HG02623 (cell line): ENCODE measurements around the gene RABGAP1L.
"Not testable (repeated sequence)": the region's sequence is repeated elsewhere in the genome, so short reads cannot be mapped to it uniquely, and the experiment has no call there.

Experiments used
- ATAC-seq: cut with Tn5 transposase; IDR thresholded peaks from one replicate; pipeline ENCODE4 v1.9.1; 2021; ENCODE audit warnings: moderate library complexity; ENCODE audit not compliant: unreplicated experiment

The RABGAP1L gene

DNA sequence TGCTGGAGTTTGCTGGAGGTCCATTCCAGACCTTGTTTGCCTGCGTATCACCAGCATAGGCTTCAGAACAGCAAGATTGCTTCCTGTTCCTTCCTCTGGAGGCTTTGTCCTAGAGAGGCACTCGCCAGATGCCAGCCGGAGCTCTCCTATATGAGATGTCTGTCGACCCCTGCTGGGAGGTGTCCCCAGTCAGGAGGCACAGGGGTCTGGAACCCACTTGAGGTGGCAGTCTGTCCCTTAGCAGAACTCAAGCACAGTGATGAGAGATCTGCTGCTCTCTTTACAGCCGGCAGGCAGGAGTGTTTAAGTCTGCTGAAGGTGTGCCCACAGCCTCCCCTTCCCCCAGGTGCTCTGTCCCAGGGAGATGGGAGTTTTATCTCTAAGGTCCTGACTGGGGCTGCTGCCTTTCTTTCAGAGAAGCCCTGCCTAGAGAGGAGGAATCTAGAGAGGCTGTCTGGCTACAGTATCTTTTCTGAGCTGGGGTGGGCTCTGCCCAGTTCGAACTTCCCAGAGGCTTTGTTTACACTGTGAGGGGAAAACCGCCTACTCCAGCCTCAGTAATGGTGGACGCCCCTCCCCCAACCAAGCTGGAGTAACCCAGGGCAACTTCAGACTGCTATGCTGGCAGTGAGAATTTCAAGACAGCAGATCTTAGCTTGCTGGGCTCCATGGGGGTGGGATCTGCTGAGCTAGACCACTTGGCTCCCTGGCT, 493.4 kb downstream of the RABGAP1L start:
- no peak for ATAC-seq

DNA sequence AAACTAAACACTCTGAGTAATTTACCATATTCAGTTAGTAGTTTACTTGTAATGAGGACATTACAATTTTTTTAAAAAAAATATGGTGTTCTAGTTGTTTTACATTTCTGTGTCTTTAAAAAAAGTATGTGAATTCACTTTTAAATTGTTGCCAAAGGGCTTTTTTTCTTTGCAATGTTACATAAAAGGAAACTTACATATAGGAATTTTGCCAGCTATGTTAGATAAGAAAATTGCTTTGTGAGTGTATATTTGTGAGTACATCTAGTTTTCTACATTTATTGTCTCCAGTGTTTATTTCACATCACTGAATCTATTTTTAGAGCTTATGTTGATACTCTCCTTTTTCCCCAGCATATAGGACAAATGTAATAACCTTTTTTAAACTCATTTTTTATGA, 495.2 kb downstream of the RABGAP1L start:
- no peak for ATAC-seq

DNA sequence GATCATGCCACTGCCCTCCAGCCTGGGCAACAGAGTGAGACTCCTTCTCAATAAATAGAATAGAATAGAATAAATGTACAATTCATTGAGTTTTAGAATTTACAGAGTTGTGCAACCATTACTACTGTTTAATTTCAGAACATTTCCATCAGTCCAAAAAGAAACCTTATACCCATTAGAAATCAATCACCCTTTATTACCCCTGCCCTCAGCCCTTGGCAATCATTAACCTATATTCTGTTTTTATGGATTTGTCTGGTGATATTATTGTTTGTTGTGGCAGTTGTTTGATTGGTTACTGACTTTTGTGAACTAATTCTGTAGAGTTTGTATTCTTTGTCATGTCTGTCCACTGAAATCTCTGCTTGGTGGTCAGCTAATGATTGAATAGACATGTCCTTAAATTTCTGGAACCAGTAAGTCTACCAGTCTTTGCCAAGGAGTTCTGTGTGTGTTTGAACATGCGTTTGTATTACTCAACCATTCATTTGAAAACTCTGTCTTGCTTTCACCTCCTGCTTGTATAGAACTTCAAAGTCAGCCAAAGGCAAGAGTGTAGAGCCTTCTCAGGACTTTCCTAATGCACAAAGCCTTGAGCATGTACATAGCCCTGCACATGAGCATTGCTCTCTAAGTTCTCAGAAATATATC, 497.2 kb downstream of the RABGAP1L start:
- ATAC-seq, result no peak

DNA sequence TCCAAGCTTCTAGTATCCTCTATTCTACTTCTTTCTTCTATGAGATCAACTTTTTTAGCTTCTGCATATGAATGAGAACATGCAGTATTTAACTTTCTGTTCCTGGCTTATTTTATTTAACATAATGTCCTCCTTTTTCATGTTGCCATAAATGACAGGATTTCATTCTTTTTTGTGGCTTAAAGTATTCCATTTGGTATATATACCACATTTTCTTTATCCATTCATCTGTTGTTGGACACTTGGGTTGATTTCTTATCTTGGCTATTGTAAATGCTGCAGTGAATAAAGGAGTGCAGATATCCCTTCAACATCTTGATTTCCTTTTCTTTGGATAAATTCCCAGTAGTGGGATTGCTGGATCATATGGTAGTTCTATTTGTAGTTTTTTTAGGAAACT, 498.1 kb downstream of the RABGAP1L start:
- ATAC-seq, result no peak

DNA sequence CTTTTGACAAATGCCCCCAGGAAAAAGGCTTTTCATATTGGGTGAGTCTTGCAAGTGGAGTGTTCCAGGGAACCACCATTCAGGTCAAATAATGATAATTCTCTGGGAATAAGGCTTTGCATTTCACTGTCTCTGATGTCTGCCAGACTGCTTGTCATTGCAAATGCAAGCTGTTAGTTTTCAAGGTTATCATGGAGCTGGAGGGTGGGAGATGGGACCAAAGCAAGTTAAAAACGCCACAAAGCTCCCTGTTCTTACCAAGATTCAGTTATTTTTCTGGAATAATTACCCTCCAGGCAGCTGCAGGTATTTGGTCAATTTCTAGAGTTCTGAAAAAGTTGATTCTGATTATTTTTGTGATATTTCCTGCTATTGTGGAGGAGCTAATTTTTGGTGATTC, 498.6 kb downstream of the RABGAP1L start:
- ATAC-seq, result no peak

DNA sequence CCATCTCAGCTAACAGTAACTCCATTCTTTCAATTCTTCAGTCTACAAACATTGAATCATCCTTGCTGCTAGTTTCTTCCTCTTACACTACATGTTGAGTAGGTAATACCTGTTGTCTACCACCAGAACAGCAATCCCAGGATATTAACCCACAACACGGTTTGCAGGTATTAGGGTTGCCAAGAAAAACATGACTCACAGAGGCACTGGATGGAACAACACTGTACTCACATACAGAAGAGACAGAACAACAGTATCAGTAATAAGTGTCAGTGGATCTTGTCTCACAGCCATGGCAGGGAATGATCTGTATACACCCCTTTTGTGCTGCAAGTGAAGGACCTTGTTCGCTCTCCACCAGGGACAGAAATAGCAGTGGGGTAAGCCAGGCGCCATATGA, 500.5 kb downstream of the RABGAP1L start:
- no peak for ATAC-seq

DNA sequence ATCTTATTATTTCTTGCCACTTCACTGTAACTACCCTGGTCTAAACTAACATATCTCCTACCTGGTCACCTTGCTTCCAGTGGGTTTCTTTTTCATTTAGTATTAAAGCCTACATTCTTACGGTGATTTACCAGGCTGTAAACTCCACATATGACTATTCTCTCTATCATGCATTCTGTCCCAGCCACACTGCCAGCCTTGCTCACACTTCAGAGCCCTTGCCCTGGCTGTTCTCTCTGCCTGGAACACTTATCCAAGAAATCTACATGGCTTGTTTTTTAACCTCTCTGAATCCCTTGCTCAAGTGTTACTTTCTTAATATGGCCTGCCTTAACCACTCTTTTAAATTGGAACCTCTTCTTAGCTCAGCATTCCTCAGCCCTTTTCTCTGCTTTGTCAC, 501.2 kb downstream of the RABGAP1L start:
- ATAC-seq, result no peak

DNA sequence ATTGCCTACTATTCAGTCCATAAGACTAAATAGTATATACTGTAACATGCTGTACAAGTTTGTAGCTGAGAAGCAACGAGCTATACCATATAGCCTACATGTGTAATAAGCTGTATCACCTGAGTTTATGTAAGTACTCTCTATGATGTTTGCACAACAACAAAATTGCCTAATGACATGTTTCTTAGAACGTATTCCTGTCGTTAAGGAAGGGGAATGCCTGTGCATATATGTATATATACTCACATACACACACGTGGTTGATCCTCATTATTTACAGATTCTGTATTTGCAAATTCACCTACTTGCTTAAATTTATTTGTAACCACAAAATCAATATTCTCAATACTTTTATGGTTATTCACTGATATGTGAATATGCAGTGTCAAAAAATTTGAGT, 504.0 kb downstream of the RABGAP1L start:
- no peak for ATAC-seq

DNA sequence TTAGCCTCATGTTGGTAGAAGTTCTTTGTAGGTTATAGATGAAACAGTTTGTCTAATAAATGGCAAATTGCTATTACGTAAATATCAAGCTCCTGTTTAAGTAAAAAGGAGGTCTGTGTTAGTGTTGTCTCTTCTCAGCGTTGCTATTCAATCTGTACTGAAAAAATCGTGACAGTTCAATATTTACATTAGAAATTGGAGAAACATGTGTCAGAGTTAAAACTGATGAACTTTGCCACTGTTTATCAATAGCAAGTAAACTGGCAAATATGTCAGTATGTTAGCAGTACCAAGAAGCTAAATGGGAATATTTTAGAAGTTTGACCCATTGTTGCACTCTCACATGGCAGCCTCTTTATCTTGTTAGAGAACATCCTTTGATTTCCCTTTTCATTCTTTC, 506.9 kb downstream of the RABGAP1L start:
- ATAC-seq, result no peak

DNA sequence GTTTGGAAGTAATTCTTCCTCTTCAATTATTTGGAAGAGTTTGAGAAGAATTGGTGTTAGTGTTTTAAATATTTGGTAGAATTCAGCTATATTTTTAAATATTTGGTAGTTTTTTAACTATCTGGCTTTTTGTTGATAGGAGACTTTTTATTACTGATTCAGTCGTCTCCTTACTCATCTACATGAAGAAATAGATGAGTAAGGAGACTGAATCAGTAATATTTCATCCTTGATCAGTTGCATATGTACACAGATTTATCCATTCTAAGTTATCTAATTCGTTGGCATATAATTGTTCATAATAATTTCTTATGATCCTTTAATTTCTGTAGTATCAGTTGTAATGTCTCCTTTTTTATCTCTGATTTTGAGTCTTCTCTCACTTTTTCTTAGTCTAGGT, 512.5 kb downstream of the RABGAP1L start:
- ATAC-seq, result no peak

DNA sequence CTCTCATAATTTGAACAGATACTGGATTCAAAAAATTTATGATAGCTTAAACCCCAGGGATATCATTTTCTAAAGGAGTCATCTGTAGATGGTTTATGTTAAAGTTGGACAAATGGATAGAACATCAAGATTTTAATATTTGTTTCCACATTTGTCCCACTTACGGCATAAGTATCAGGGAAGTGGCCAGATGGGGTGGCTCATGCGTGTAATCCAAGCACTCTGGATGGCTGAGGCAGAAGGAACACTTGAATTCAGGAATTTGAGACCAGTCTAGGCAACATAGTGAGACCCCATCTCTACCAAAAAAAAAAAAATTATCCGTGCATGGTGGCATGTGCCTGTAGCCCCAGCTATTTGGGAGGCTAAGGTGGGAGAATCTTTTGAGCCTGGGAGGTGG, 517.5 kb downstream of the RABGAP1L start:
- ATAC-seq, result no peak

DNA sequence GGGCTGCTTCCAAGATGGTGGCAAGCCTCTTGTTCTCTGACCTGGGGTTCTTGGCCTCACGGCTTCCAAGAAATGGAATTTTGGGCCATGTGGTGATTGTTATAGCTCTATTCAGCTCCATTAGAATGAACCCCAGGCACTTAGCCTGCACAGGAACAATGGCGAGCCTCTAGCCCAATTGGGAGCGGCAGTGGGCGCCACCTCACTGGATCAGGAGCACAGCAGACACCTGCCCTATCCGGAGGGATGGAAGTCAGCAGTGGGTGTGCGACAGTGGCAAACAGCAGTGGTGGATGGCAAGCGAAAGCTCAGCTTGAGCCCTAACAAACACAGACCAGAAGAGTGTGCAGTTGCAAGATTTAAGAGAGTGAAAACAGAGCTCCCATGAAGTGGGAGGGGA, 519.3 kb downstream of the RABGAP1L start:
- no peak for ATAC-seq

DNA sequence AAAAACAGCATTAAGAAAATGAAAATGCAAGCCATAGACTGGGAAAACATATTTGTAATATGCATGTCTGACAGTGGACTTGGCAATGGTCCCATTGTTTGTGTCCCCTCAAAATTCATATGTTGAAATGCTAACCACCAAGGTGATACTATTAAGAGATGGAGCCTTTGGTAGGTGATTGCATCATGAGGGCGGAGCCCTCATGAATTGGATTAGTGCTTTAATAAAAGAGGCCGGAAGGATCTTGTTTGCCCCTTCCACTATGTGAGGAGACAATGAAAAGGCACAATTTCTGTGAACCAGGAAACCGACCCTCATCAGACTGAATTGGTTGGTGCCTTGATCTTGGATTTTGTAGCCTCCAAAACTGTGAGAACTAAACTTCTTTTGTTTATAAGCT, 520.8 kb downstream of the RABGAP1L start:
- no peak for ATAC-seq

DNA sequence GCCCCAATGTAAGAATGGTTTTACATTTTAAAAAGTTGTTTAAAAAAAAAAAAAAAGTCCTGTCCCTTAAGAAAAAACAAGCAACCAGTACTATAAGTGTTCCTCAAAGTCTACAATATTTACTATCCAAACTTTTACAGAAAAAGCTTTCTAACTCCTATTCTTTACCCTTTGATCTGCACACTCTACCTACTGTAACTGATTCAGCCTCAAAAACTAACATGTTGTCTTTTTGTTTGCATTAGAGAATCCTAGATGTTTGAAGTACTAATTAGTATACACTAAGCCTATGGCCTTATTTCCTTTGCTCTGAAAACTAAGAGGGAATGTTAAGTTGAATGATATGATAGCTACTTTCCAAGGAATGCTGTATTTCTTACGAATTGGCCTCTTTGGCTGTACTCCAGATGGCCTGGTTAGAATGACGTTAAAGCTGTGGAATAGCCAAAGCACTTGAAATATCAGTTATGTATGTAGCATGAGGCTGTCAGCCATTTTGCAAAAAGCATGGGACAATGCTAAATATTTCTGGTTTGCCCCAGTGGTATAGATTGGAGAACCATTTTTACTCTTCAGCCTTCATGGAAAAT, 523.2 kb downstream of the RABGAP1L start:
- no peak for ATAC-seq

DNA sequence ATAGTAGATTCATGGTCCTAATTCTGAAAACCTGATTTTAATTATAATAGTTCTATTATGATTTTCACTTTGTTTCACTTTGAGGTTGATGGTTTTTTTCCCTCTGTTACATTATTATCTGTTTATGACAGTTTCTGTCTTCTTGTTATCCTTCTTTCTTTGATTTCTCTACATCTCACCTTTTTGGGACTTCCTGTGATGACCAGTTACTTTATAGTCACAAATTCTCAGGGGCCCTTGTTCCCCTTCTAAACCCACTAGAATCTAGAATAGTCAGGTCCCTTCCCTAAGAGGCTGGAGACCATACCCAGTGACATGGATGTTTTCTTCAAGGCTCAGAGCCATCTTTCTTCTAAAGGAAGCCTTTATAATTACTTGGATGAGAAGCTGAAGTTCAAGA, 526.9 kb downstream of the RABGAP1L start:
- no peak for ATAC-seq

DNA sequence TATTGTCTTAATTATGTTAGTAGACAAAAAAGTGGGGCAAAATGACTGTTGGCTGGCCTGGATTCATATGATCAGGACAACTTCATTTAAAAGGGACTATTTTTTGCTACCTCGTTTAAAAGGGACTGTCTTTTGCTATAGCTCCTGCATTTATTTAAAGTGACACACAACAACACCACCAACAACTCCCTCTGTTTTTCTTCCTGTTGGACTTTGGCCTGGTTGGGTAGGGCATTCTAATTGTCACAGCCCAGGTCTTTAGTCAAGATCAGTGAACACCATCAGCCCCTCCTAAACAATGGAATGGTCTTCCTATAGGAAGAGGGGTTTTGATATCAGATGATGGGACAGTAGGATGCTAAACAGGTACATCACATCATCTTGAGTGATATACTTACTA, 530.2 kb downstream of the RABGAP1L start:
- no peak for ATAC-seq

DNA sequence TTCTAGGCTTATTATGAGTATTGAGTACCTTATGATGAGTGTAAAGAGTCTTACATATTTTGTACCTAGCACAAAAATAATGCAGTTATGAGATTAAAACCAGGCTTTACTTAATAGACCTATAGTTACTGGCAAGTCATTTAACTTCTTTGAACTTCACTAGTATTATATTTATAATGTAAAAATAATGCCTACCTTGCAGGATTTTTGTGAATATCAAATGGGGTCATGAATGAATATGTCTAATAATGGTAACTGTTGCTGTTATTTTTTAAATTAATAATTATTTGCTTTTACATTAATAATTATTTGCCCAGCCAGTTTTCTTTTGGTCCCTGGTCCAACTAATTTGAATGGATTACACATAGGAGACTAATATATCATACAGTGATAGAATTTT, 530.9 kb downstream of the RABGAP1L start:
- ATAC-seq, result no peak

DNA sequence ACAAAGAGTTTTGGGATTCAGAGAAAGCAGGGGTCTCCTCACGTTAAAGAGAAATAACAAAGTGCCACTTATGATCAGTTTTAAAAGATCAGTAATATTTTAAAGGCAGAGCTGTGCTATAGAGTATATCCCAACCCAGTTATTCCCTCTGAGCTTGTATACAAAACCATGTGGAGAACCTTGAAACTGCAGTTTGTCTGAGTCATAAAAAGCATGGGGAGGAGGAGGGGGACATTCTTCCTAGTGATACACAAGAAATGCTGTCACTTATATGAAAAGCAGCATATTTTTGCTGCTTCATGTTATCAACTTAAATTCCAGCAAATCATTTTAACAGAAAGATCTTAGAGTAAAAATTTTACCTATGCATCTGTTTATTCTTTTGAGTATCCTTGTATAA, 533.0 kb downstream of the RABGAP1L start:
- ATAC-seq, result no peak

DNA sequence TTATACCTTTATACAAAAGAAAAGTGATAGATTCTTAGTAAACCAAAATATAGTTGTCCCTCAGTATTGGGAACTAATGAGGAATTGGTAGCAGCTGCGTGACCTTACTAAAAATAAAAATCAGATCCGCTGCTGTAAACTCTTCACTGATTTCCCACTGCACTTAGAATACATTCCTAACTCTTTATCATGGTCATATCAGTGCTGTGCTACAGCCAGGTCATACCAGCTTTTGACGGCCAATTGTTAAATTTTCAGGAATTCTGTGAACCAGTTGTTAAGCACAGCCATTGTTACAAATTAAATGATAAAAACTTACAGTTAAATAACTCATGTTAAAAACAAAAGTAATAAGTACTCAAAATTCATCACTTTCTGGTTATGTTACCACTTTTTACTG, 533.8 kb downstream of the RABGAP1L start:
- ATAC-seq, result no peak

DNA sequence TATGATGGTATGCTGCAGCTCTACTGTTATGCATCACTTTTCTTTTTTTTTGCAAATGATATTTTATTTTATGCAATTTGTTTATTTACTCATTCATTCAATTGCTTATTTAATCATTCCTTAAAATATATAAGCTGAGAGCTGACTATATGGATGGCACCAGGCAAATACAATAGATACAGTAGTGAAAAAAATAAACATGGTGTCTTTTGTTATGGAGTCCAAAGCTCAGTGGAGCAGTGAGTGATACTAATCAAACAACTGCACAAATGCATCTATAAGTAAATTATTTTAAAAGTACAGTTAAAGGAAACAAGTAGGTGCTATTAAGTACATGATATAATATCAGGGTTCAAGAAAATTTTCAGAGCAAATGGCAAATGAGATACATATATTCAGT, 534.2 kb downstream of the RABGAP1L start:
- not testable (repeated sequence) for ATAC-seq

DNA sequence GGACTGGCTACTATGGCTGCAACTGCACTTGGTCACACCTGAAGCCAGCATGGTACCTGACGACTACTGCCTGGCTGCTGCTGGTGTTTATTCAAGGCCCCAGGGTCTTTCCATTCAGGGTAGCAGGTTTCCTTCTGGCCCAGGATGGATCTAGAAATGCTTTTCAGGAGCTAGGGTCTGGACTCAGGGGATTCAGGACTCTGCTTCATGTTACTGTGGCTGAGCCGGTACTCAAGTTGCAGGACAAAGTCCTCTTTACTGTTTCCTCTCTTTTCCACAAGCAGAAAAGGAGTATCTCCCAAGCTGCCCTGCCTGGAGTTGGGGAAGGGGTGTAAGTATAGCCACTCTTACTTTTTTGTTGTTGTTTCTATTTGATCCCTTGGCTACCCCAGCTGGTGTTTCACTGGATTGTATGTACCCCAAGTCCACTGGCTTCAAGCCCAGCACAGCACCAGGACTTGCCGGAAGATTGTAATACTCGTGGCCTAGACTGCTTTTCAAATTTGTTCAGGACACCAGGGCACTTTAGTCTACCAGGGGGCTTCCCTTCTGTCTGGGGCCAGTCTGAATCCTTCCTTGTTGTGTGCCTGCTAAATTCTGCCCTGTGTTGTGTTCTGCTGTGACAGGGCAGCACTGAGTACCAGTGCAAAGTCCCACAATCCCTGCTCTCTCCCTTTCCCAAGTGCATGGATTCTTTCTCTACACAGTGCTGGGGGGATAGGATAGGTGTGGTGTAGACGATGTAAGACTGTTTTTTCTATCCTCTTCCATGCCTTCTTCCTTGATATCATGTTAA, 536.9 kb downstream of the RABGAP1L start:
- ATAC-seq, result no peak

DNA sequence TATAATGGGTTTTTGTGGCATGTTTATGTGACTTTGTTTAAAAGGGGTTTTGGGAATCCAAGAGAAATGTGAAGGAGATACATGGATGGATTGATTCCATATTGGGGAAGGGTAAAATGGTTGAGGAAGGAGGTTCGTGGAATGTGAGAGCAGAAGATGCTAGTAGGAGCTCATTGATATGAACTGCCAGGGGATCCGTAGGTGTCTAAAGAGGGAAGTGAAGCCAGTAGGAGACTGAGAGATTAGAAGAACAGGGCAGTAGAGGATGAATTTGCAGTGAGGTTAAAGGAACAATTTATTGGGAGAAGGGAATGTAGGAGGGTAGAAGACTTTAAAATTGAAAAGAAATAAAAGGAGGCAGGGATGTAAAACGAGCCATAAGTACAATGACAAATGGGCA, 541.0 kb downstream of the RABGAP1L start:
- ATAC-seq, result no peak
